Activated naive CD8-positive, alpha-beta T cell (primary cell): ENCODE measurements around the gene CYTH4.

Source experiments
- H3K27ac Mint-ChIP-seq: one replicate; pipeline ENCODE4 v1.8.0; 2021; ENCODE audit warnings: mixed read lengths
- H3K27me3 Mint-ChIP-seq: one replicate; pipeline ENCODE4 v1.8.0; 2021; ENCODE audit warnings: mixed read lengths
- H3K36me3 Mint-ChIP-seq: one replicate; pipeline ENCODE4 v1.8.0; 2021; ENCODE audit warnings: mixed read lengths
- H3K4me1 Mint-ChIP-seq: one replicate; pipeline ENCODE4 v1.8.0; 2021; ENCODE audit warnings: low read depth, mixed read lengths
- H3K4me3 Mint-ChIP-seq: one replicate; pipeline ENCODE4 v1.8.0; 2021; ENCODE audit warnings: mild to moderate bottlenecking, mixed read lengths
- H3K9me3 Mint-ChIP-seq: one replicate; pipeline ENCODE4 v1.8.0; 2021; ENCODE audit warnings: low read depth, mixed read lengths

CYTH4 gene

GRCh38 chr22:37258753-37259401 is 23.4 kb upstream of the CYTH4 start:
- Mint-ChIP-seq H3K4me3 (no peak overlapping the region), H3K9me3 (no peaks in the 10 kb centered on the region), H3K36me3 (no peaks in the 10 kb centered on the region), H3K4me1 (peaks cover 35% of the 10 kb centered on the region), H3K27ac (no peak overlapping the region), H3K27me3 (no peaks in the 10 kb centered on the region)

- Mint-ChIP-seq H3K27me3 (no peaks in the 10 kb centered on the region), H3K9me3 (no peaks in the 10 kb centered on the region), H3K36me3 (peaks cover 2% of the 10 kb centered on the region), H3K4me1 (peaks cover 34% of the 10 kb centered on the region), H3K27ac (no peak overlapping the region), H3K4me3 (peak overlapping the region; percentile 27)
Observed at GRCh38 chr22:37259540-37260029, 22.7 kb upstream of the CYTH4 start.

- Mint-ChIP-seq H3K9me3 (no peaks in the 10 kb centered on the region), H3K4me3 (peak overlapping the region; percentile 8), H3K27ac (no peak overlapping the region), H3K36me3 (peaks cover 2% of the 10 kb centered on the region), H3K27me3 (no peaks in the 10 kb centered on the region), H3K4me1 (peaks cover 28% of the 10 kb centered on the region)
Observed at GRCh38 chr22:37260155-37260795, 22.0 kb upstream of the CYTH4 start.

GRCh38 chr22:37260901-37261336 is 21.4 kb upstream of the CYTH4 start:
- Mint-ChIP-seq H3K4me1 (peaks cover 26% of the 10 kb centered on the region), H3K27ac (peak overlapping the region; percentile 76), H3K36me3 (peaks cover 2% of the 10 kb centered on the region), H3K9me3 (no peaks in the 10 kb centered on the region), H3K27me3 (no peaks in the 10 kb centered on the region), H3K4me3 (peak overlapping the region; percentile 8)

GRCh38 chr22:37262346-37262745 is 20.0 kb upstream of the CYTH4 start:
- no peaks in the 10 kb centered on the region for H3K27me3 Mint-ChIP-seq
- peaks cover 2% of the 10 kb centered on the region for H3K36me3 Mint-ChIP-seq
- H3K27ac Mint-ChIP-seq: no peak overlapping the region
- H3K4me3 Mint-ChIP-seq: no peak overlapping the region
- no peaks in the 10 kb centered on the region for H3K9me3 Mint-ChIP-seq
- H3K4me1 Mint-ChIP-seq: peaks cover 34% of the 10 kb centered on the region

- H3K27ac Mint-ChIP-seq: no peak overlapping the region
- peaks cover 2% of the 10 kb centered on the region for H3K36me3 Mint-ChIP-seq
- no peaks in the 10 kb centered on the region for H3K9me3 Mint-ChIP-seq
- H3K4me1 Mint-ChIP-seq: peaks cover 38% of the 10 kb centered on the region
- H3K27me3 Mint-ChIP-seq: no peaks in the 10 kb centered on the region
- no peak overlapping the region for H3K4me3 Mint-ChIP-seq
Observed at GRCh38 chr22:37263966-37264887, 18.1 kb upstream of the CYTH4 start.

GRCh38 chr22:37266581-37267134 is 15.7 kb upstream of the CYTH4 start:
- Mint-ChIP-seq H3K9me3 (no peaks in the 10 kb centered on the region), H3K4me1 (peaks cover 30% of the 10 kb centered on the region), H3K27ac (peak overlapping the region; percentile 29), H3K36me3 (peaks cover 2% of the 10 kb centered on the region), H3K4me3 (peak overlapping the region; percentile 86), H3K27me3 (no peaks in the 10 kb centered on the region)

- H3K27ac Mint-ChIP-seq: peak overlapping the region; percentile 50
- peaks cover 2% of the 10 kb centered on the region for H3K36me3 Mint-ChIP-seq
- peaks cover 30% of the 10 kb centered on the region for H3K4me1 Mint-ChIP-seq
- no peaks in the 10 kb centered on the region for H3K9me3 Mint-ChIP-seq
- H3K27me3 Mint-ChIP-seq: no peaks in the 10 kb centered on the region
- peak overlapping the region; percentile 86 for H3K4me3 Mint-ChIP-seq
Observed at GRCh38 chr22:37267135-37267587, 15.1 kb upstream of the CYTH4 start.

GRCh38 chr22:37267661-37268413 is 14.5 kb upstream of the CYTH4 start:
- Mint-ChIP-seq H3K4me3 (peak overlapping the region; percentile 86), H3K36me3 (peaks cover 2% of the 10 kb centered on the region), H3K9me3 (no peaks in the 10 kb centered on the region), H3K4me1 (peaks cover 30% of the 10 kb centered on the region), H3K27ac (peak overlapping the region; percentile 50), H3K27me3 (no peaks in the 10 kb centered on the region)

GRCh38 chr22:37269936-37270678 is 12.2 kb upstream of the CYTH4 start:
- Mint-ChIP-seq H3K9me3 (no peaks in the 10 kb centered on the region), H3K4me1 (peaks cover 31% of the 10 kb centered on the region), H3K27me3 (no peaks in the 10 kb centered on the region), H3K36me3 (no peaks in the 10 kb centered on the region), H3K27ac (no peak overlapping the region), H3K4me3 (no peak overlapping the region)

GRCh38 chr22:37270928-37271650 is 11.2 kb upstream of the CYTH4 start:
- Mint-ChIP-seq H3K27ac (no peak overlapping the region), H3K4me1 (peaks cover 38% of the 10 kb centered on the region), H3K9me3 (no peaks in the 10 kb centered on the region), H3K4me3 (no peak overlapping the region), H3K36me3 (no peaks in the 10 kb centered on the region), H3K27me3 (no peaks in the 10 kb centered on the region)

GRCh38 chr22:37273126-37273845 is 9.0 kb upstream of the CYTH4 start:
- no peaks in the 10 kb centered on the region for H3K27me3 Mint-ChIP-seq
- no peak overlapping the region for H3K4me3 Mint-ChIP-seq
- no peak overlapping the region for H3K27ac Mint-ChIP-seq
- no peaks in the 10 kb centered on the region for H3K36me3 Mint-ChIP-seq
- H3K9me3 Mint-ChIP-seq: no peaks in the 10 kb centered on the region
- peaks cover 23% of the 10 kb centered on the region for H3K4me1 Mint-ChIP-seq

GRCh38 chr22:37273846-37274225 is 8.5 kb upstream of the CYTH4 start:
- no peak overlapping the region for H3K4me3 Mint-ChIP-seq
- H3K9me3 Mint-ChIP-seq: no peaks in the 10 kb centered on the region
- no peaks in the 10 kb centered on the region for H3K36me3 Mint-ChIP-seq
- H3K27ac Mint-ChIP-seq: no peak overlapping the region
- peaks cover 23% of the 10 kb centered on the region for H3K4me1 Mint-ChIP-seq
- H3K27me3 Mint-ChIP-seq: no peaks in the 10 kb centered on the region
